NT2/D1 (cell line): Measurements from ENCODE around the gene PHF21B.

Experiments
- DNase-seq: peaks from one replicate; pipeline ENCODE4 v3.0.0-alpha.2; 2011; ENCODE audit warnings: low read depth, low spot score
- H3K27me3 ChIP-seq: 2 replicates; pipeline ENCODE4 v1.6.0; 2011; ENCODE audit warnings: mild to moderate bottlenecking; ENCODE audit not compliant: insufficient read length, insufficient read depth
- H3K36me3 ChIP-seq: 2 replicates; pipeline ENCODE4 v1.6.1; 2011; ENCODE audit warnings: mild to moderate bottlenecking, low read length, mixed read lengths; ENCODE audit not compliant: insufficient read depth, insufficient read length
- H3K4me1 ChIP-seq: 2 replicates; pipeline ENCODE4 v1.5.1; 2011; ENCODE audit not compliant: insufficient read depth, insufficient read length
- H3K4me3 ChIP-seq: 2 replicates; pipeline ENCODE4 v1.5.1; 2011; ENCODE audit warnings: low read depth; ENCODE audit not compliant: insufficient read length
- H3K9ac ChIP-seq: 2 replicates; pipeline ENCODE4 v1.6.0; 2011; ENCODE audit warnings: low read depth; ENCODE audit not compliant: insufficient read length
- H3K9me3 ChIP-seq: 2 replicates; pipeline ENCODE4 v1.5.1; 2011; ENCODE audit warnings: mild to moderate bottlenecking, low read length; ENCODE audit not compliant: insufficient read depth
- SUZ12 ChIP-seq: IDR thresholded peaks from 2 replicates; pipeline ENCODE4 v1.6.1; 2011; ENCODE audit not compliant: insufficient read length, insufficient read depth; ENCODE audit errors: extremely low read depth
- YY1 ChIP-seq: IDR thresholded peaks from 2 replicates; pipeline ENCODE4 v1.6.1; 2011; ENCODE audit not compliant: insufficient read length, insufficient read depth
- ZNF274 ChIP-seq: IDR thresholded peaks from 2 replicates; pipeline ENCODE4 v1.6.1; 2011; ENCODE audit warnings: mild to moderate bottlenecking, low read depth, low read length

PHF21B gene

DNA sequence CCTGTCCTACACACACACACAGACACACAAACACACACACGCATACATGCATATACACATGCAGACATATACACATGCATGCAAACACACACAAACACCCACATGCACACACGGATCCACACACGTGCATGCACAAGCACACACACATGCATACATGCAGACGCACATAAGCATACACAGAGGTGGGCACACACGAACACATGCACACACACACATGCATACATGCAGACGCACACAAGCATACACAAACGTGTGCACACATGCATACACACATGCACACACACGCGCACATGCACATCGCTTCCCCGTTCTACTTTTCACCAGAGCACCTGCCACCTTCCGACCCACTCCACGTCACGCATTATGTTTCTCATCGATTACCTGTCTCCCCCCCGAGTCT lies 13.2 kb downstream of the PHF21B start:
- no peaks in the 10 kb centered on the region for H3K9me3 ChIP-seq

DNA sequence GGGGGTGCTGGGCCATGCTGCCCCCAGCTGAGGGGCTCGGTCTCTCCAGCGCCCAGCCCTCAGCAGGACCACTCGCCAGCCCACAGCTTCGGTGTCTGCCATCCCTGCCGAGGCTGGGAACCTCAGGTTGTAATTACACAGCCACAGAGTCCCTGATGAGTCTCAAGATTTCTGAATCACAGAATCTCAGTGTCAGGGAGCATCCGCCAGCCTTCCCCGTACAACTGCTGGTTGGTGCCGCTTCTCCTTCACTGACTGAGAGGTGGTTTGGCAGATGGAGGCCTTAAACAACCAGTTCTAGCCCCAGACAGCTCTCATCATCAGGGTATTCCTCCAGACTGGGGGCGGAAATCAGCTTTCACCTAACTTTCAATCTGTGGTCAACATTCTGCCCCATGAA lies 13.7 kb downstream of the PHF21B start:
- Histone ChIP-seq H3K36me3 (peaks cover 10% of the 10 kb centered on the region), H3K4me3 (no peak overlapping the region), H3K4me1 (peaks cover 4% of the 10 kb centered on the region), H3K27me3 (no peaks in the 10 kb centered on the region), H3K9ac (no peak overlapping the region), H3K9me3 (no peaks in the 10 kb centered on the region)
- DNase-seq: no peak
- TF ChIP-seq SUZ12: no peak
- no peak for TF ChIP-seq ZNF274
- no peak for TF ChIP-seq YY1

More for the DNA sequence above, 13.2 kb downstream of the PHF21B start:
- peaks cover 16% of the 10 kb centered on the region for H3K36me3 ChIP-seq
- H3K4me3 ChIP-seq: no peak overlapping the region
- DNase-seq: no peak
- no peak overlapping the region for H3K9ac ChIP-seq
- H3K27me3 ChIP-seq: no peaks in the 10 kb centered on the region
- H3K4me1 ChIP-seq: peaks cover 7% of the 10 kb centered on the region
- TF ChIP-seq YY1 (no peak), SUZ12 (no peak), ZNF274 (no peak)

DNA sequence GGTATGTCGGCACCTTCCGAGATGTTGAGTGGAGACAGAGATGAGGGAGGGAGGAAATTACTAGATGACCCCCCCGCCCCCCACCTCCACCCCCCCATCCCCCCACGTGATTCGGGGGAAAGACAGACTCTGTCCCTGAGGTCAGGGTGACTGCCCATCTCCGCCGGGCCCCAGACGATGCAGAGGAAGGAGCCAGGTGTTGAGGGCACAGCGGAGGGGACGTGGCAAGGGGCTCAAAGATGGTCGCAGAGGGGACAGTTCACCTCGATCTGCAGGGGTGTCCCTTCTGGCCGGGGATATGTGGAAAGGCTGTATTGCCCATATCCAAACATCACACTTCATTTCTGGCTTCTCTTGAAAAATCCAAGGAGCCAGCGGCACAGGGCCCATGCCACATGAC lies 14.1 kb downstream of the PHF21B start:
- no peak for DNase-seq
- Histone ChIP-seq H3K4me3 (no peak overlapping the region), H3K9ac (no peak overlapping the region), H3K27me3 (no peaks in the 10 kb centered on the region), H3K9me3 (no peaks in the 10 kb centered on the region), H3K4me1 (peaks cover 4% of the 10 kb centered on the region), H3K36me3 (peaks cover 6% of the 10 kb centered on the region)
- TF ChIP-seq YY1 (no peak), SUZ12 (no peak), ZNF274 (no peak)

DNA sequence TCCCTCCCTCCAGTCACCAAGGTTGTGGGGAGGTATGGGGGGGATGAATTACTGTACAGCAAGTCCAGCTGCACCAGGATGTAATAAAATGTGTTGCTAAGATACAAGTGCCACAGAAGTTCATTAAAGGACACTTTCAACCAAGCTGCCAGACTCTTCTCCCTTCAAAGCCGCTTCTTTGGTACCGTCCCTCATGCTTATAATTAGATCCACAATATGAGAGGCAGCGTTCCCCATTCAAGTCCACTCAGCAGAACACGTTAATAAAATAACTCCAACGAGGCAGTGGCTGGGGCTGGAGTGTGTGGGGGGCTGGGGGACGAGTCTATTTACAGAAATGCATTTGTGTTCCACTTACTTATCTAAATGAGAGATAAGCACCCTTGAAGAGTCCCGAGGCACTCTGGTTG lies 14.7 kb downstream of the PHF21B start:
- H3K27me3 ChIP-seq: no peaks in the 10 kb centered on the region
- TF ChIP-seq SUZ12 (no peak), ZNF274 (no peak), YY1 (no peak)
- H3K36me3 ChIP-seq: peaks cover 4% of the 10 kb centered on the region
- DNase-seq: no peak
- no peak overlapping the region for H3K4me3 ChIP-seq
- peaks cover 4% of the 10 kb centered on the region for H3K4me1 ChIP-seq
- H3K9me3 ChIP-seq: no peaks in the 10 kb centered on the region
- H3K9ac ChIP-seq: no peak overlapping the region

DNA sequence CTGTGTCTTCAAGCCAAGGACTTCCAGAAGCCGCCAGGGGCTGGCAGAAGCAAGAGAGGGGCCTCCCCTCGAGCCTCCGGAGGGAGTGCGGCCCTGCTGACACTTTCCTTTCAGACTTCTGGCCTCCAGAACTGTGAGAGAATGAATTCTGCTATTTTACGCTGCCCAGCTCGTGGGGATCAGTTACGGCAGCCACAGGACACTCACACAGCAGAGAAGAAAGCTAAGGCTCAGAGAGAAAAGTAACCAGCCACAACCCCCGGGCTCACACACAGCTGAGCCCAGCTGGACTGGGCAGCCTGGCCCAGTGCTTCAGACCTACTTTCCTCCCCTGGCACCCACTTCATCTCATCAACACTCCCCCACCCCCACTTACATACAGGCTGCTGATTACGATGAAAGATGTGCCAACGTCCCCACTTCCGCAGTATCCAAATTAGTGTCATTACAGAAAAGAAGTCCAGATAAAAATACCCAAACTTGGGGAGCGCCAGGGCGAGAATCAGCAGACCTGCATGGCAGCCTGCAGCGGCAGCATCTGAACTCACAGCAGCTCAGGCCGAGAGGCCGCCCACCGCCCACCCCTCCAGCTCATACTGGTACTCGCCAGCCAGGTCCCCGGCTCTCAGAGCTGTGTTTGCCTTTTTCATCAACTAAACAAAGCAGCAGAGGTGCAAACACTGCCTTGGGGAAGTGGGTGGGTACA lies 15.3 kb downstream of the PHF21B start:
- DNase-seq: no peak
- Histone ChIP-seq H3K4me1 (peaks cover 4% of the 10 kb centered on the region), H3K27me3 (no peaks in the 10 kb centered on the region), H3K4me3 (no peak overlapping the region), H3K9me3 (no peaks in the 10 kb centered on the region), H3K9ac (no peak overlapping the region), H3K36me3 (peaks cover 4% of the 10 kb centered on the region)
- no peak for TF ChIP-seq ZNF274
- no peak for TF ChIP-seq YY1
- TF ChIP-seq SUZ12: no peak

DNA sequence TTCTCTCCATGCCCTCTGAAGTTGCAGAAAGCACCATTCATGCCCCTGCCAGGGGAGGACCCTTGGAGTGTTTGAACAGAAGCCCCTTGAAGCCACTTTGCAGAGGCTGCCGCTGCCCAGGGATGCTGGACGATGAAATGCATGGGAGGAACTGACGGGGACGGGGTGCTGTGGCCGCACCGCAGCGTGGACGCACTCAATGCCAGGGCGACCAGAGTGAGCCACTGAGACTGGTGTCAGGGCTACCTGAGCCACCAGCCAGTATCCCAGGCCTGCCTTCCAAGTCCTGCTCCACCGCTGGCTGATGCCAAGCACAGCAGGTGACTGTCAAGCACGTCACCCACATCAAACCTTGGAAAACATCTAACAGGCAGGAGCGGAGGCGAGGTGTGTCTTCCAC lies 17.6 kb downstream of the PHF21B start:
- Histone ChIP-seq H3K4me3 (no peak overlapping the region), H3K36me3 (peaks cover 9% of the 10 kb centered on the region), H3K27me3 (no peaks in the 10 kb centered on the region), H3K4me1 (peaks cover 4% of the 10 kb centered on the region), H3K9ac (no peak overlapping the region), H3K9me3 (no peaks in the 10 kb centered on the region)
- TF ChIP-seq YY1 (no peak), SUZ12 (no peak), ZNF274 (no peak)
- DNase-seq: no peak

DNA sequence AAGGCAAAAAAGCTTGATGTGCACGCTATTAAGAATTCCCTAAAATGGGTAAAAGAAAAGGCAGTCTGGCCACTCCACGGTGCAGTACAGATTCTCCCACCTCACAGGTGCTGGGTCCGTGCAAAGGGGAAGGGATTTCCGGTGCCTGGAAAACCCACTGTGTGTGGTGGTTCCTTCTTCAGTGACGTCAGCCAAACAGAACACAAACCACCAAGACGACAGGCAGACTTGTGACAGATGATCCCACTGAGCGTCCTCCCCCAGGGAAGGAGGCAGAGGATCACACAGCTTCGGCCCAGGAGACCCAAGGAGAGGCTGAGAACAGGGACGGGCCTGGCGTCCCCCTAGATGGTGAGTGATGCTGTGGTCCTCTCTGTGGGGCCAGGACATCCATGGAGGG lies 18.6 kb downstream of the PHF21B start:
- Histone ChIP-seq H3K36me3 (peaks cover 4% of the 10 kb centered on the region), H3K9me3 (no peaks in the 10 kb centered on the region), H3K4me3 (no peak overlapping the region), H3K9ac (no peak overlapping the region), H3K27me3 (no peaks in the 10 kb centered on the region), H3K4me1 (peaks cover 4% of the 10 kb centered on the region)
- no peak for DNase-seq
- no peak for TF ChIP-seq SUZ12
- TF ChIP-seq YY1: no peak
- TF ChIP-seq ZNF274: no peak

DNA sequence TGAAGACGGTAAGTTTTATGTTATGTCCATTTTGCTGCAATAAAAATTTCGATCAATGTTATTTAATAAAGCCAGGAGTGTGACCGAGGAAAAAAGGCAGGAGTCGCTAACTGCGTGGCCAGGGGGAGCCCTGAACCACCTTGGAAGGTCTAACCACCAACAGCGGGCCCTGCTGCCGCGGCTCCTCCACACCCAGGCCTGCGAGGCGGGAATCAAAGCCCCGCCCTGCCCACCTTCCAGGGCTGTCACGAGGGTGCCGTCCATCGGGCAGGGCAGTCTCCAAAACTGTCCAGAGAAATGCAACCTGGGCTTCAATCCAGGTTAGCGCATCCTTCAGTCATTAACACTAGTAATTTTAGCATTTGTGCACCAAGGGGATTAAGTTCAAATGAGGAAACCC lies 19.0 kb downstream of the PHF21B start:
- Histone ChIP-seq H3K9me3 (no peaks in the 10 kb centered on the region), H3K9ac (no peak overlapping the region), H3K4me1 (peaks cover 4% of the 10 kb centered on the region), H3K4me3 (no peak overlapping the region), H3K36me3 (peaks cover 6% of the 10 kb centered on the region), H3K27me3 (no peaks in the 10 kb centered on the region)
- DNase-seq: no peak
- TF ChIP-seq YY1 (no peak), SUZ12 (no peak), ZNF274 (no peak)
